Activated CD4-positive, alpha-beta T cell treated with anti-CD3 and anti-CD28 coated beads, Interleukin-2, amount 10 ng/mL, durations not matched to agents 7 days and 5 days (primary cell): ENCODE data around the gene RIMBP2. TPM values are rescaled to one million over a fixed set of nuclear protein-coding genes. Genes with fewer than 3 reads are reported as not detected.
"Not testable (repeated sequence)": the region's sequence is repeated elsewhere in the genome, so short reads cannot be mapped to it uniquely, and the experiment has no call there.

Source experiments
- CTCF ChIA-PET: fragments of 350-600 bp; sonication (Branson Sonifier 250); formaldehyde crosslinking; loops from one replicate; lab custom pipeline; 2021; ENCODE audit warnings: antibody characterized with exemption; lab: Charles Lee
- POLR2A ChIA-PET: fragments of 350-600 bp; sonication (Branson Sonifier 250); formaldehyde crosslinking; loops from one replicate; lab custom pipeline; 2021; ENCODE audit warnings: antibody characterized with exemption; lab: Charles Lee
- DNase-seq: peaks from one replicate; pipeline ENCODE4 v3.0.0-alpha.2; 2020
- H3K27ac Mint-ChIP-seq: one replicate; pipeline ENCODE4 v1.8.0; 2021; ENCODE audit warnings: mild to moderate bottlenecking, moderate library complexity, mixed read lengths
- H3K27me3 Mint-ChIP-seq: one replicate; pipeline ENCODE4 v1.8.0; 2021; ENCODE audit warnings: mixed read lengths
- H3K36me3 Mint-ChIP-seq: one replicate; pipeline ENCODE4 v1.8.0; 2021; ENCODE audit warnings: low read depth, mixed read lengths
- H3K4me1 Mint-ChIP-seq: one replicate; pipeline ENCODE4 v1.8.0; 2021; ENCODE audit warnings: mixed read lengths
- H3K4me3 Mint-ChIP-seq: one replicate; pipeline ENCODE4 v1.8.0; 2021; ENCODE audit warnings: mild to moderate bottlenecking, moderate library complexity, mixed read lengths
- H3K9me3 Mint-ChIP-seq: one replicate; pipeline ENCODE4 v1.8.0; 2021; ENCODE audit warnings: mixed read lengths
- total RNA-seq, 2 experiments: library from RNA; stranded (reverse); gene quantifications; one replicate each; pipeline ENCODE4 v1.2.3, GENCODE V29; 2021

The RIMBP2 gene
- total RNA-seq, 2 experiments from 2014 or later: not detected

DNA sequence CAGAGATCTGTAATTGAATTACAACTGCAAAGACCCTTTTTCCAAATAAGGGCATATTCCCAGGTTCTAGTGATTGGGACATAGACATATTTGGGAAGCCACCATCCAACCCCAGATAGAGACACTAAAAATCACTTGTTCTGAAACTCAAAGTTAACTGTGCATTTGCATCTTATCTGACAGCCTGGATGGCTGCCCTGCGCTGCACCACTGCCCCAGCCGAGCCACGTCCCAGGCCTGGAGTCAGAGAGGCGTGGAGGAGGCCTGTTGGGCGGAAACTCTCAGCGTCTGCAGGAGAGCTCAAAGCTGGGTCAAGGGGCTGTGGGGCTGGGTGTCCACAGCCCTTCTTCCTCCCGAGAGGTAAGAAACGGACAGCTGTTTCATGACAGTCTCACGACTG lies 124.4 kb downstream of the RIMBP2 start:
- CTCF ChIA-PET: no interaction called here
- Mint-ChIP-seq H3K4me3 (no peak overlapping the region), H3K9me3 (no peaks in the 10 kb centered on the region), H3K27me3 (no peaks in the 10 kb centered on the region), H3K27ac (no peak overlapping the region), H3K36me3 (no peaks in the 10 kb centered on the region), H3K4me1 (no peaks in the 10 kb centered on the region)
- DNase-seq: no peak
- POLR2A ChIA-PET: no interaction called here

DNA sequence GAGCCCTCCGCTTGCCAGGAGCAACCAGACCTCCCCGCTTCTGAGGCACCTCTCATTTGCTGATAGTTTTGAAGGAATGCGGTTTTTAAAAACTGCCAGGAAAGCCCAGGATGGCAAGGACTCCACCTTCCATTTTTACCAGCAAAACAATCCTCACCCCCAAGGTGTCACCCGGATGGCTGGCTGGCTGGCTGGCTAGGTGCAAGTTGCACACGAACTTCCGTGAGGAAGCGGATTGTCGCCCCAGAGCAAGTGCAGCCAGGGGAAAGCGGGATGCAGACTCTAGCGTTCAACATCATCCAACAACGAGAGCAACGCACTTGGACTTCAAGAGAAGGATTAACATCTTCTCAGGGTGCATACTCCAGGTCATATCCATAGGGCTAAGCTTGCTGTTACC lies 125.4 kb downstream of the RIMBP2 start:
- no peak overlapping the region for H3K27ac Mint-ChIP-seq

DNA sequence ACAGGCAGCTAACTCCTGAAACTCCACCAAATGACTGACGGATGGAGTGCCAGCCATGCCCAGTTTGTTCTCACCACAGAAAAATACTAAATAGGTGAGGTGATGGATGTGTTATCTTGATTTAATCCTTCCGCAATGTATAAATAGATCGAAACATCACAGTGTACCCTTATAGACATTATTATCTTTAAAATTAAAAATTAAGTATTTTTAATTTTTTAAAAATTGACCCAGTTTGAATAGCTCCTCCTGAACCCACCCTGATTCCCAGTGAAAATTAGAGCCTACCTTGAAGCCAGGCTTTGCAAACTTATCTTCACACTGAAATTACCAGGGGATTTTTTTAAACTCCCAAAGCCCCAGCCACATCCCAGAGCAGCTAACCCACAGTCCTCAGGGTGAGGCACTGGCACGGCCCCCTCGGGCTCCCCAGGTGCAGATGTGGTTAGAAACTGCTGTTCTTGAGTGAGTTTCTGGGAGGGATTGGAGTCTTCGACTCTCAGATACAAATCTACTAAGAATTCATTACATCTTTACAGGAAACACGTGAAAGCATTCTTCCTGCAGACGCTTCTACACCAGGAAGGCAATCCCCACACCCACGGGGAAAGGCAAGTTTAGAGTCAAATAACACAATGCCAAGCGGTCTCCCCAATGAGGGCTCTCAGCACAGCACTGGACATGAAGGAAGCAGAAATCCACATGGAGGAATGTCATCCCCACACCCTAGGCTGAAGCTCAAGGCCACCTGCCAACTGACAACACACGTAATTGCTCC lies 126.4 kb downstream of the RIMBP2 start:
- CTCF ChIA-PET: no interaction called here
- Mint-ChIP-seq H3K27me3 (no peaks in the 10 kb centered on the region), H3K27ac (no peak overlapping the region), H3K36me3 (no peaks in the 10 kb centered on the region), H3K4me1 (no peaks in the 10 kb centered on the region), H3K4me3 (no peak overlapping the region), H3K9me3 (no peaks in the 10 kb centered on the region)
- DNase-seq: no peak
- POLR2A ChIA-PET: no interaction called here

More for the DNA sequence above, 125.4 kb downstream of the RIMBP2 start:
- no peaks in the 10 kb centered on the region for H3K4me1 Mint-ChIP-seq
- POLR2A ChIA-PET: no interaction called here
- H3K27me3 Mint-ChIP-seq: no peaks in the 10 kb centered on the region
- H3K36me3 Mint-ChIP-seq: no peaks in the 10 kb centered on the region
- no peaks in the 10 kb centered on the region for H3K9me3 Mint-ChIP-seq
- no peak for DNase-seq
- CTCF ChIA-PET: no interaction called here
- H3K4me3 Mint-ChIP-seq: no peak overlapping the region

DNA sequence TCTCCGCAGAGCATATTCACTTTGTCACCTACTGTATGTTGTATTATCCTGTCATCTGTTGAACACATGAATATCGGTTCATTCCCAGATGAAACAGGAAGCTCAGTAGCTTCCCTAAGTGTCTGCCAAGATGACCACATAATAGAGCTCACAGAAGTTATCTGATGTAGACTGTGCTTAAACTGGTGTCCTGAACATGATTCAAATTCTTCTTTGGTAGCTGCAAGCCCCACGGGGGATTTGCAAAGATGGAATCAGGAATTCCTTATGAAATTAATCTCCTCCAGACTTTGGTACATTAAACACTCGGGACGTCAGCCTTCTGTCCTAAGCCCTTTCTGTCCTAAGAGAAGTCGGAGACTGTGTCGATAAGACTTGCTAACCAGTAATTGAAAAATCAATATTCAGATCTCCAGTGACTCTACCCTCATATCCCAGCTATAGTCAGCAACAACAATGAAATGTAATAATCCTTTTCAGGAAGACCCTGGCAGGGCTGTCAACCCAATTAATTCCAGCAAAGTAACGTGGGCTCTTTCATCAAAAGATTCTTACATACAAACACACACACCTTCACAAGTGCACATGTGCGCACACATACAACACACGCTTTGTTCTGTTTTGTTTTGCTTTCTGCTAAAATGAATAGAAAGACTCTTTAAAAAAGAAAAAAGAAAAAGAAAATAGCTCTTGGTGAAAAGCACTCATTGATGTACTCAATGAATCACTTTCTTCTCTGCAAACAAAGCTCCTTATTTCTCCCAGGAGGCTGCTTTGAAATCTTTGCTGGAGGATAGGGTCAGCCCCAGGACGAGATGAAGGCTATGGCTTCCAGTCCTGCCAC lies 127.2 kb downstream of the RIMBP2 start:
- ChIA-PET CTCF (no interaction called here), POLR2A (no interaction called here)
- H3K4me3 Mint-ChIP-seq: no peak overlapping the region
- no peak overlapping the region for H3K27ac Mint-ChIP-seq
- DNase-seq: no peak
- no peaks in the 10 kb centered on the region for H3K27me3 Mint-ChIP-seq
- H3K36me3 Mint-ChIP-seq: no peaks in the 10 kb centered on the region
- H3K9me3 Mint-ChIP-seq: no peaks in the 10 kb centered on the region
- H3K4me1 Mint-ChIP-seq: no peaks in the 10 kb centered on the region

DNA sequence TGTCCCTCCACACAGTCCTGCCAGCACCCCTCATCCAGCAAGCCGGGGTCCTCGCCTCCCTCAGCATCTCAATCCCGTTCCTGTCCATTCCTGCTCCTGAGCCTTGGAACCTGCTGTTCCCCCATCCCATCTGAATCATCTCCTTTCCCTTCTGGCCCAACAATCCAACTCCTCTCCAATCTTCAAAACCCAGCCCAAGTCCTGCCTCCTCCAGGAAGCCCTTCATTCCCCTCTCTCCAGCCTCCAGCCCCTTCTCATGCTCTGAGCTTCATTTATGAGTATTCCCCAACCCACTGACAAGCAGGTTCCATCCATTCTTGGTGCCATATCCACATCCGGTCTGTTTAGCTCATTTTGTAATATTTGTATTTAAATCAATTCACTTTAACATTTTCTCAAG lies 128.1 kb downstream of the RIMBP2 start:
- no peaks in the 10 kb centered on the region for H3K4me1 Mint-ChIP-seq
- H3K36me3 Mint-ChIP-seq: no peaks in the 10 kb centered on the region
- H3K27me3 Mint-ChIP-seq: no peaks in the 10 kb centered on the region
- DNase-seq: no peak
- ChIA-PET POLR2A (no interaction called here), CTCF (no interaction called here)
- no peak overlapping the region for H3K4me3 Mint-ChIP-seq
- H3K27ac Mint-ChIP-seq: no peak overlapping the region
- no peaks in the 10 kb centered on the region for H3K9me3 Mint-ChIP-seq

DNA sequence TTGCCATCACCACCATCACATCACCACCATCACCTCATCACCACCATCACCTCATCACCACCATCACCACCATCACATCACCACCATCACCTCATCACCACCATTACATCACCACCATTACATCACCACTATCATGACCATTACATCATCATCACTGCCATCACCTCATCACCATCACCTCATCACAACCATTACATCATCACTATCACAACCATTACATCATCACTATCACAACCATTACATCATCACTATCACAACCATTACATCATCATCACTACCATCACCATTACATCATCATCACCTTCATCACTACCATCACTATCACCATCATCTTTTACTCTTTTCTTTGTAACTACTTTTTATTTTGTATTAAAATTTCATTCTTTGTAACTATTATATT lies 131.6 kb downstream of the RIMBP2 start:
- POLR2A ChIA-PET, H3K27ac Mint-ChIP-seq, H3K4me1 Mint-ChIP-seq, H3K9me3 Mint-ChIP-seq, DNase-seq, CTCF ChIA-PET, H3K27me3 Mint-ChIP-seq, H3K36me3 Mint-ChIP-seq, H3K4me3 Mint-ChIP-seq: not testable (repeated sequence)

DNA sequence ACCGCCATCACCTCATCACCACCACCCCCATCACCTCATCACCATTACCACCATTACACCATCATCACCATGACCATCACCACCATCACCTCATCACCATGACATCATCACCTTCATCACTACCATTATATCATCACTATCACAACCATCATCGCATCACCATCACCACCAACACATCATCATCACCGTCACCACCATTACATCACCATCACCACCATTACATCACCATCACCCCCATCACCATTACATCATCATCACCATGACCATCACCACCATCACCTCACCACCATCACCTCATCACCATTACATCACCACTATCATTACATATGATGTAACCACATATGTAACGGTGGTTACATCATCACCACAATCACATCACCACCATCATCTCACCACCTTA lies 132.3 kb downstream of the RIMBP2 start:
- Mint-ChIP-seq H3K4me1 (no peaks in the 10 kb centered on the region), H3K36me3 (no peaks in the 10 kb centered on the region), H3K27ac (no peak overlapping the region), H3K27me3 (no peaks in the 10 kb centered on the region), H3K9me3 (peaks cover 3% of the 10 kb centered on the region), H3K4me3 (no peak overlapping the region)
- CTCF ChIA-PET: no interaction called here
- no peak for DNase-seq
- POLR2A ChIA-PET: no interaction called here

DNA sequence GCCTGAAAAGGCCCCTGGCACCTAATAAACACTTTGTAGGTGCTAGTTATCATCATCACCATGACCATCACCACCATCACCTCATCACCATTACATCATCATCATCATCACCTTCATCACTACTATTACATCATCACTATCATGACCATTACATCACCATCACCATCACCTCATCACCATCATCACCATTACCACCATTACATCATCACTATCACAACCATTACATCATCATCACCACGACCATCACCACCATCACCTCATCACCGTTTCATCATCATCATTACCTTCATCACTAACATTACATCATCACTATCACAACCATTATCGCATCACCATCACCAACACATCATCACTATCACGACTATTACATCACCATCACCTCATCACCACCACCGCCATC lies 132.8 kb downstream of the RIMBP2 start:
- CTCF ChIA-PET: no interaction called here
- POLR2A ChIA-PET: no interaction called here
- DNase-seq: no peak
- H3K27me3 Mint-ChIP-seq: no peaks in the 10 kb centered on the region
- H3K4me3 Mint-ChIP-seq: no peak overlapping the region
- H3K27ac Mint-ChIP-seq: no peak overlapping the region
- peaks cover 3% of the 10 kb centered on the region for H3K9me3 Mint-ChIP-seq
- no peaks in the 10 kb centered on the region for H3K4me1 Mint-ChIP-seq
- H3K36me3 Mint-ChIP-seq: no peaks in the 10 kb centered on the region

DNA sequence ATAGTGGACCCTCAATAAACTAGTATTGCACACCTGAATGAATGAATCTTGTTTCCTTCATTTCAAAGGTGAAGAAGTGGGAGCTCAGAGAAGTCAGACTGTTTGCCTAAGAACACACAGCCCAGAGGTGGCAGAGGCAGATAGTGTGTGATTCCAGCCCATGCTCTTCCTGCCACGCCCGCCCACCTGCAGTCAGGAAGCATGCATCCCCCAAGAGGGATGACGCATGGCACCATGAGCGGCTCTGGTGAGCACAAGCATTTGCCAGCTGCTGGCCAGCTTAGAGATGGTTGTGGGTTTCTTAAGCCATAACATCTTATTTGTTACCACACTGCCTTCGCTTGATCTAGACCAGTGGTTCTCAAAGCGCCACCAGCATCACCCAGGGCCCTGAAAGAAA lies 133.8 kb downstream of the RIMBP2 start:
- Mint-ChIP-seq H3K4me1 (no peaks in the 10 kb centered on the region), H3K27me3 (no peaks in the 10 kb centered on the region), H3K9me3 (peaks cover 3% of the 10 kb centered on the region), H3K36me3 (no peaks in the 10 kb centered on the region), H3K4me3 (no peak overlapping the region), H3K27ac (no peak overlapping the region)
- DNase-seq: no peak
- ChIA-PET POLR2A (no interaction called here), CTCF (no interaction called here)

DNA sequence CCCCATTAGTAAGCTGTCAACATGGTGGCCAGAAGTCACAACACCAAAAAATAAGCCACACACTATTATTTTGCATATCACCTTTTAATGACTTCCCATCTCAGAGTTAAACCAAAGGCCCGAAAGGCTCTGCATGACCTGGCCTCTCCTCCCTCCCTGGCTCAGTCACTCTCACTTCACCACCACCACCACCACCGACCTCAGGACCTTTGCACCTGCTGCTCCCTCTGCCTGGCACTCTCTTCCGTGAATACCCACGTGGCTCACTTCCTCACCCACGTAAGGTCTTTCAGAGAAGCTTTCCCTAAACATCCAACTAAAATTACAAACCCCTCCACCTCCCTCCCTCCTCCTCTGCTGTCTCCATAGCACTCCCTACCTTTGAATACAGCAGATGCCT lies 134.3 kb downstream of the RIMBP2 start:
- no peaks in the 10 kb centered on the region for H3K4me1 Mint-ChIP-seq

DNA sequence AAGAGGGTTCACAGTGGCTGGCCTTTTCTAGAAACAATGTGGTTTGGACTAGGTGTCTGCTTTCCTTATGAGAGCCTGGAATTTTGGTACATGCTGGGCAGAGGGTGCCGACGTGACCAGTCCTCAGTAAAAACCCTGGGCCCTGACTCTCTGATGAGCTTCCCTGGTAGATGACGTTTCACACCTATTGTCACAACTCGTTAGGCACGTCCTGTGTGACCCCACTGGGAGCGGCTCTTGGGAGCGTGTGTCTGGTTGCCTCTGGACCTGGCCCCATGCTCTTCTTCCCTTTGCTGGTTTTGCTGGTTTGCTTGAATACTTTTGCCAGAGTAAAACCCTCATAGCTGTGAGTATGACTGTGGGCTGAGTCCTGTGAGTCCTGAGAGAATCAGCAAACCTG lies 136.9 kb downstream of the RIMBP2 start:
- no peaks in the 10 kb centered on the region for H3K27me3 Mint-ChIP-seq
- no peaks in the 10 kb centered on the region for H3K4me1 Mint-ChIP-seq
- H3K27ac Mint-ChIP-seq: no peak overlapping the region
- peaks cover 3% of the 10 kb centered on the region for H3K9me3 Mint-ChIP-seq
- H3K36me3 Mint-ChIP-seq: no peaks in the 10 kb centered on the region
- POLR2A ChIA-PET: no interaction called here
- no peak overlapping the region for H3K4me3 Mint-ChIP-seq
- CTCF ChIA-PET: interaction anchor here (0.6 kb wide), 1 partner anchor 633 kb away, joined by 3 read pairs; no protein-coding TSS in a partner anchor
- DNase-seq: no peak

More for the DNA sequence above, 134.3 kb downstream of the RIMBP2 start:
- ChIA-PET CTCF (no interaction called here), POLR2A (no interaction called here)
- DNase-seq: no peak
- Mint-ChIP-seq H3K27me3 (no peaks in the 10 kb centered on the region), H3K4me3 (no peak overlapping the region), H3K9me3 (peaks cover 3% of the 10 kb centered on the region), H3K27ac (no peak overlapping the region), H3K36me3 (no peaks in the 10 kb centered on the region)

DNA sequence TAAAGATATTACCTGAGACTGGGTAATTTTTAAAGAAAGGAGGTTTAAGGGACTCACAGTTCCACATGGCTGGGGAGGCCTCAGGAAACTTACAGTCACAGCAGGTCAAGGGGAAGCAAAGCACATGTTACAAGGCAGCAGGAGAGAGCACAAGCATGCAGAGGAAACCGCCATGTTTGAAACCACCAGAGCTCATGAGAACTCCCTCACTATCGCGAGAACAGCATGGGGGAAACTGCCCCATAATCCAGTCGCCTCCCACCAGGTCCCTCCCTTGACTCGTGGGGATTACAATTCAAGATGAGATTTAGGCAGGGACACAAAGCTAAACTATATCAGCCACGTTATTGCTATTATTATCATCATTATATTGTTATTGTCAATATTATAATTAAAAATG lies 138.7 kb downstream of the RIMBP2 start:
- H3K27me3 Mint-ChIP-seq: no peaks in the 10 kb centered on the region

DNA sequence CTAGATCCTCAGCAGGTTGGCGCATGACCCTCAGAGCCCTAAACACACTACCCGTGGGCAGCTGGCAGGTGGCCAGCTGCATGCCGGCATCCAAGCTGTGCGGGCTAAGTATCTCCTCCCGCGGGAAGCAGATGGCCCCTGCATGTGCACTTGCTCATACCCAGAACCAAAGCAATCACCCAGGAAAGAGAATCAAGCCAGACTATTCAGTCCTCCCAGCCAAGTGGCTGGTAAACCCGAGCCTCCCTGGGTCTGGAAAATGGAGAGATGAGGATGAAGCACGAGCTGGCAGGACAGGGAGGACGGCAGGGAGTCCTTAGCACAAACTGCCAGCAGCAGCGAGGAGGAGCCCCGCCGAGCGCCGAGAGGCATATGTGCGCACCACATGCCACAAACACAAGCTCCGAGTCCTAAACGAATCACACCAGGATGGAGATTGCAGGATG lies 139.7 kb downstream of the RIMBP2 start:
- POLR2A ChIA-PET: no interaction called here

More for the DNA sequence above, 138.7 kb downstream of the RIMBP2 start:
- Mint-ChIP-seq H3K4me3 (no peak overlapping the region), H3K27ac (no peak overlapping the region), H3K9me3 (no peaks in the 10 kb centered on the region), H3K4me1 (no peaks in the 10 kb centered on the region), H3K36me3 (no peaks in the 10 kb centered on the region)
- ChIA-PET CTCF (interaction anchor here (1.0 kb wide), 1 partner anchor 29 kb away, joined by 4 read pairs; no protein-coding TSS in a partner anchor), POLR2A (no interaction called here)
- no peak for DNase-seq

More for the DNA sequence above, 139.7 kb downstream of the RIMBP2 start:
- H3K4me1 Mint-ChIP-seq: no peaks in the 10 kb centered on the region
- H3K4me3 Mint-ChIP-seq: no peak overlapping the region
- no peaks in the 10 kb centered on the region for H3K36me3 Mint-ChIP-seq
- no peaks in the 10 kb centered on the region for H3K27me3 Mint-ChIP-seq
- DNase-seq: no peak
- CTCF ChIA-PET: no interaction called here
- H3K9me3 Mint-ChIP-seq: no peaks in the 10 kb centered on the region
- H3K27ac Mint-ChIP-seq: no peak overlapping the region
